Measurements from ENCODE around the gene CNTNAP2.
"Not testable (repeated sequence)": the region's sequence is repeated elsewhere in the genome, so short reads cannot be mapped to it uniquely, and the experiment has no call there.

Gene CNTNAP2

DNA sequence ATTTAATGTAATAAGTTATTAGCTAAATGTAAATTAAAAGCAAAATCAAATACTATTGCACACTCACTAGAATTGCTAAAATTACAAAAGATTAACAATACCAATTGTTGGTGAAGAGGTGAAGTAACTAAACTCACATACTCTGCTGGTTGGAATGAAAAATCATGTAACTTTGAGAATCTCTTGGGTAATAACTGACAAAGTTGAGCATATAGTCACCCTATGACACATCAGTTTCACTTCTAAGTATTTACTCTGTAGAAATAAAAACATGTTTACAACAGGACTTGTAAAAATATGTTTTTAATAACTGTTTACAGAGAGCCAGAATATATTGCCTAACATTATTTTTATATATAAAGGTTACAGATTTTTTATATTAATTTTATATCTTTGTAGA, 33.6 kb downstream of the CNTNAP2 start:
- DNase-seq (ENCODE audit: low spot score), result no peak

DNA sequence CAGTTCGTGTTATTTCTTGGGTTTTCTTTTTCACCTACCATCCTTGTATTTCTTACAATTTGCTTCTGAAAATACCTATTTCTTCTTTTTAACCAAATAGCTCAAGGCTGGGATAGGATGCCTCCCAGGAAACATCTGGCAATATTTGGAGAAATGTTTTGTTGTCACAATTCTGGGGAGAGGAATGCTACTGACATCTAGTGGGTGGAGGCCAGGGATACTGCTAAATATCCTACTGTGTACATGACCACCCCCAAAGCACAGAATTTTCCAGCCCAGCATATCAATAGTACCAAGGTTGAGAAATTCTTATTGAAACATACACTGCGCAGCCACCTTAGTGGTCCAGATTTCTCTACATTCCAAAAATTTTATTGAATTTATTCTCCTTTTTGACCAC, 55.5 kb downstream of the CNTNAP2 start:
- DNase-seq (ENCODE audit: low spot score), result no peak

DNA sequence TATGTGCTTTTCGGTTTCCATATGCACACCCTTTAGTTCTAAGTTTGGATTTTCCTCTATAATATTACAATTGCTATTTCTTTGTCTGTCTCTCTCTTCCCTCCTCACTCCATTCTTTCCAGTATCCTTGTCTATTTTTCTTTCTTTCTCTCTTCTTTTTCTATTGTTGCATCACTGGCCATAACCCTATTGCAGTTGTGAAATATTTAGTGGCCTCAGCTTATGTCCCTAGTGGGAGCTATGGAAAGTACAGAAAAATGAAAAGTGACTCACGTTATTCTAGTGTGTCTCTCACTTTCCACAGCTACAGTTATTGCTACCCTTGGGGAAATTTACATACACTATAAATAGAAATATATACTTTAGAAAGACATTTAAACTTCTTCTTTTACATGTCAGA, 59.1 kb downstream of the CNTNAP2 start:
- DNase-seq (ENCODE audit: low spot score), result no peak

DNA sequence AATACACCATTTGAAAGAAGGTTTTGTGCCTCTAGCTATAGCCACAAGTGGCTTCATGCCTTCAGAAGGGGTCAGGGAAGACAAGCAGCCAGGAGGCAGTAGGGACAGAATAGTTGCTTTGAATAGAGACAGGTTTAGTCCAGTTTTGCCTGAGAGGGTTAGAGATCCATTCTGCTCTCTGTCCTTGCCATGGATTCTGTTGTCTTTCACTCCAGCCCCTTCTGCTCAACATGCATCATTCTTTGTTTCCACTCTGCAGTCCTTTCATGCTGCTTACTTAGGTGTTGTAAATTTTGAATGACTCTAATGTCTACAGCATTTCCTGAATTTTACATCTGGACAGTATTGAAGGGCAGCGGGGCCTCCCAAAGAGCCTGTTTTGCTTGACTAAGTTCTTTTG, 60.3 kb downstream of the CNTNAP2 start:
- DNase-seq (ENCODE audit: low spot score), result no peak

DNA sequence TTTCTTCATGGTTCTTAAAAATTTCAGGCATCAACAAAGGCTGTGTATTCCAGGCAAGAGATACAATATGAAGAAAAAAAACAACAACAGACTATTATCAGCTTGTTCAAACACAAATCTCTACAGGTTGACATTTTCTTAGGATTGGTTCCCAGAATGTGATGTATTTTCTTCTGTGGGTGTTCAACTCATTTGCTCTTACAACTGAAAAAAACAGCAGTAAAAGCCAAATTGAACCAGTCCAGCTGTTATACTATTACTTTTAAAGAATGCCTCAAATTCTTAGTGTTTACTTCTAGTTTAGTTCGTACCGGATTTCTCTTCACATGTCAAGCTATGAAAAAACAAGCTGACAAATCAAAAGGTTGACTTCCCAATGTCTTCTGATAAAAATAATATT, 60.7 kb downstream of the CNTNAP2 start:
- DNase-seq (ENCODE audit: low spot score), result no peak

DNA sequence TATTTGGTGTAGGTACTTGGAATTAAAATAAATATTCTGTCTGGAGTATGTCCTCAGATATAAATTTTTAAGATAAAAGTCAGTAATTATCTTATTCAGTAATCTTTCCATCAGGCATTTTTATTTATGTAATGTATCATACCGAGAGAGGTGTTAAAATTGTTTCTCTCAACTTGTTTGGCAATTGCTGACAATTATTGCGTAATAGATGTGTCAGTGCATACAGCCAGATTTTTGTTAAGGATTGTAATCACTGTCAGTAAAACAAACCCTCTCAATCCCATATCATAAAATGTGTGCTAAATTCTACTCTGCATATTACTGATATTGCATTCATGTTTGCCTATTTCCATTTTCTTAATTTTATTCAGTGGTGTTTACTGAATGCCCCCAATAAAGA, 69.2 kb downstream of the CNTNAP2 start:
- no peak for DNase-seq (ENCODE audit: low spot score)

DNA sequence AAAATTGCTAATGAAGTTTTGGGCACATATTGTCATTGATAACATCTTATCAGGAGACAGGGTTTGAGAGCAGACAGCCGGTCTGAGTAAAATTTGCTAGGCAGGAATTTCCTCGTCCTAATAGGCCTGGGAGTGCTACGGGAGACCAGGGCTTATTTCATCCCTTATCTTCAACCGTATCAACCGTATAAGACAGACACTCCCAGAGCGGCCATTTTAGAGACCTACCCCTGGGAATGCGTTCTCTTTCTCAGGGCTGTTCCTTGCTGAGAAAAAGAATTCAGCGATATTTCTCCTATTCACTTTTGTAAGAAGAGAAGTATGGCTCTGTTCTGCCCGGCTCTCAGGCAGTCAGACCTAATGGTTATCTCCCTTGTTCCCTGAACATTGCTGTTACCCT, 74.8 kb downstream of the CNTNAP2 start:
- not testable (repeated sequence) for DNase-seq (ENCODE audit: low spot score)

DNA sequence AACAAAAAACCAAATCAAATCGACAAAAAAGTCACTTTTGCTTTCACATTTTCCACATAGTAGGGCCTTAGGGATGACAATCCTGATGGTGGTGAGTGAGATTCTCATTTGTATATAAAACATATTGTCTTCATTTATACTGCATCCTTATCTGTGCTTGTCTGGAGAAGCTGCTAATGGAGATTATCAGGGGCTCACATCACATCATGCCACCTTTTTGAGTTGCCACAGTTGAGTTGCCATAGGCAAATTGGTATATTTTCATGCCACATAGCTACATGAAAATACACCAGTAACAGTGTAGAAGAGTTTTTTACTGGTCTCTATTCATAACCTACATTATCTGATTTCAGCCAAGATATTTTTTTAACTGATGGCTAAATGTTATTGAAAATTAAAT, 85.3 kb downstream of the CNTNAP2 start:
- no peak for DNase-seq (ENCODE audit: low spot score)

DNA sequence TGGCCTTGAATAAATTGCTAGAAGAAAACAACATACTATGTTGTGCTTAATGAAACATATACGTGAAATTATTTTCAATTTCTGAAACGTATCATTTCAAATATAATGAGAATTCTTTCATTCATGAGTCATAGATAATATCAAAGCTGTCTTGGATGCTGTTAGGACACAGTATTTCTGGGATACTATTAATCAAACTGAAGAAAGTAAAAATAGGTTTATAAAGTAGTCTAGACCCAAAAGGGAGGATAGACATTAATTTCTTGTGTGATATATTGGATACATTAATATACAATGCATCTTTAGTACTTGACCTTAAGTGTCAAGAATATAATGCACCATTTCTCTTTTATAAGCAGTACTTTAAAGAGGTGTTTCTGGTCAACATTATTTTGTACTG, 89.7 kb downstream of the CNTNAP2 start:
- DNase-seq (ENCODE audit: low spot score), result no peak

DNA sequence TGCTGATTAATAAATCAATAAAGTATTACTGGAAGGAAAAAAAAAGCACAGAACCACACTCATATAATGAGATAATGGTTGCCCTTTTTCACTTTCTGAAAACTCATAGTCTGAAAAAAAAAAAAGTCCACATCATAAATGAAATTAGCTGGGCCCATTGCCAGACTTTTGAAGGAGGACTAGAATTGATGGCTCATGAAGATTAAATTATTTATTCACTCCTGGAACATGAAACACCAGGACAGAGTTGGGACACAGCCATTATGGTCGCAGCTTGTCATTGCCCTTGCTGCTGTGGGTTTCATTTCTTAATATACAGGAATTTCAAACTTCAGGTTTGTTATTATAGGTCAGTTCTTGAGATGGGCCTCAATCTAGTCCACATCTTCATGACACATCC, 91.9 kb downstream of the CNTNAP2 start:
- no peak for DNase-seq (ENCODE audit: low spot score)

DNA sequence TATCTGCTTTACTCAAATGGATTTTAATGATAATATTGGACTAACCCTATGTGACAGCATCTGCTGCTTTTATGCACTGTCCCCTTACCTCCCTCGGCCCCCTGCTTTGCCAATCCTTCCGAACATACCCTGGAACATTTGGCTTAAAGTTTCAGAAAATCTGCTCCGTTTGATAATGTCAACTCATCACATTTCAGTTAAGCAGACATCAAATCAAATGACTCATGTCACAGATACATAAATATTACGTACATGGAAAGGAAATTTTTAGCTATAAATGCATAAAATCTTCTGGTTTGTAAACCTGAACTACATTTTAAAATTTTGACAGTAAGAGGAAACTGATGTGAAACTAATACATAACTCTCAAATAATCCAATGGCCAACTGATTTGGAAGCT, 98.2 kb downstream of the CNTNAP2 start:
- DNase-seq (ENCODE audit: low spot score), result no peak

DNA sequence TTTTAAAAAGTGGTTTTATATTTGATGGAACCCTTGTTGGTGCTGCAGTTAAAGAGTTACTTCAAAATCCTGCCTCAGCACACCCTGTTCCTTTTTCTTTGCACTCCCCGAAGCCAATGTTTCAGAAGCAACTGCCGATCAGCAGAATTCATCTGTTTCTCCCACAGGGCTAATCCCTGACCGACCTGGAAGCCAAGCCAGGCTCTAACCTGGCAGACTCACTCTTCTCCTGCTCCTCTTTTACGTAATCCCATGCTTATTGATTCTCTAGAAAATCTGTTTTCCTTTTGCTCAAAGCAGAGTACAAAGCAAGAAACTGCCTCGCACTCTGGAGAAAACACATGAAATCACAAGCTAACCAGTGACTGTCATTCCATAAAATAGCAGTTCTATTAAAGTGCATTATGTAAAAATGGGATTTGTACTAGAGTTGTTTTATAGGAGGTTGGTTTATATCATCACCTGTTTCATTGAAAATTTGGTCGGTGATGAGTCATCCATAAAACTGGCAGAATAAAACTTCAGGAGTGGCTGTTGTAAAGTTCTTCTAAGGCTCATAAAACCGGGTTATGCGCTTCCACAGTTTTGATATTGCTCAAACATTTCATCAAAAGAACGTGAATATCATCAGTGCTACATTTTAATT, 99.9 kb downstream of the CNTNAP2 start:
- DNase-seq (ENCODE audit: low spot score), result no peak

DNA sequence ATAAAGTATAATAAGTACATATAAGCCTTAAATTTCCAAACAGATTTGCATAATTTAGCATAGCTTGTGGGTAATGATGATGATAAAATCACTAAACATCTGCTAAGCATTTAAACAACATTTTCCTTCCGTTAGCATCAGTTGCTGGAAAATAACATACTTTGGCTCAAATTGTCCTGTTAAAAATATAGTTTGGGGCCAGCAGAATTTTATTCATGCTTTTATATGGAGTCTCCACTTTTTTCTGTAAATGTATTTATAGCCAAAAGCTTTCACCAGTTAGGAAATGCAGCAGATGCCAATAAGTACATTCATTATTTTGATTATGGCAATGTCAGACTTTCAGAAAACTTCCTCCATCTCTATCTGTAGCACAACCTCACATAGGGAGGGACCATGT, 107.2 kb downstream of the CNTNAP2 start:
- DNase-seq (ENCODE audit: low spot score), result no peak

DNA sequence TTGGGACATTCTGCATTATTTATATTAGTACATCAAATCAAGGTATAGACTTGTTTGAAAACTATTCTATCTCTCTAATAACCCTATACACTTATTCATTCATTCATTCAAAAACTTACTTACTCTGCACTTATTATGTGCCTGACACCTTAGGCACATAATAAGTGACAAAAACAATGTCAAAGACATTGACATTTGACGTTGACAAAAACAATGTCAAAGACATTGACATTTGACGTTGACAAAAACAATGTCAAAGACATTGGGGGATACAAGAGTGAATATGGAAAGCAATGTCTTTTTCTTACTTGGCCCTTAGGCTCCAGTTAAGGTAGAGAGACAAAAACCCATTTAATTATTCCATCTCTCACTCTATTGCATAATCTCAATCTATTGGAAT, 116.0 kb downstream of the CNTNAP2 start:
- DNase-seq (ENCODE audit: low spot score), result no peak

DNA sequence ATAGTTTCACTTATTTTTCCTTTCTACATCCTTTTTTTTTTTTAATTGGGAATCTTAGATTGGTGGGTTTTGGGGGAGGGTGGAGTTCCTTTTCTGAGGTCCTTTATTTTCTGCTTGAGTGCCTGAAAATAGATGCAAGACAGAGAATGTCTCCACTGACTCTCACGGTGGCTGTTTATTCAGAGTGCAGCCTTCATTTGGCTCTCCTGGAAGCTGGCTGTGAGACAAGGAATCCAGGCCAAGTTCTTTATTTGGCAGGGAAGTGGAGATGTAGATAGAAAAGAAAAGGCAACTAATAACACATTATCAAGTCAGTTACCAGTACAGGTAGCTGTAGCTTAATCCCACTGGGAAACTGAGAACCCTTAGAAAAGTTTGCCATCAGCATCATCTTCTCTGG, 118.6 kb downstream of the CNTNAP2 start:
- no peak for DNase-seq (ENCODE audit: low spot score)

DNA sequence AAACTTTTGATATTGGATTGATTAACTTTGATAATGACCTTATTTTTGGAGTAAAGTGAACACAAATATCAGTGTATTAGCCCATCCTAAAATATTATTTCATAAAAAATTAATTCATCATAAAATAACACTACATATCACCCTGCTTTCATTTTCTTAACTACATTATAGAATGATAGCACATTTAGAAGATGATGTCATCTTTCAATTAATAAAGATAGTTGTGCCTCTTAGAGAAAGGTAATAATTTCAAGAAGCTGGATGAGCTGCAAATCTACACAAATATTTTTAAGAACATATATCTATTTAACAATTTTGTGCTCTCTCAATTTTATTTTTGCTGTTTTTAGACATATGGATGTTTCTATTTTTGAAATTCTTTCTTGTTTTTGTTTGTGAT, 126.1 kb downstream of the CNTNAP2 start:
- no peak for DNase-seq (ENCODE audit: low spot score)

DNA sequence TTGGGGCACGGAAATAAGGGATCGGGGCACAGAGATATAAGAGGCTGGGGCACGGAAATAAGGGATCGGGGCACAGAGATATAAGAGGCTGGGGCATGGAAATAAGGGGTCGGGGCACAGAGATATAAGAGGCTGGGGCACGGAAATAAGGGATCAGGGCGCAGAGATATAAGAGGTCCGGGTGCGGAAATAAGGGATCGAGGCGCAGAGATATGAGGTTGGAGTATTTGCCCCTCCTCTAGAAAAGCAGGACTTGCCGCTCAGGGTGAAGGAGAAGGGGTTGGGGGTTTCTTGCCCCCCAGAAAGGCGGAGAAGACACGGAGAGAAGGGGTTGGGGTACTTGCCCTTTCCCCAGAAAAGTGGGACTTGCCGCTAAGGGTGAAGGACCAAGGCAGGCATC, 131.4 kb downstream of the CNTNAP2 start:
- DNase-seq (ENCODE audit: low spot score), result not testable (repeated sequence)

DNA sequence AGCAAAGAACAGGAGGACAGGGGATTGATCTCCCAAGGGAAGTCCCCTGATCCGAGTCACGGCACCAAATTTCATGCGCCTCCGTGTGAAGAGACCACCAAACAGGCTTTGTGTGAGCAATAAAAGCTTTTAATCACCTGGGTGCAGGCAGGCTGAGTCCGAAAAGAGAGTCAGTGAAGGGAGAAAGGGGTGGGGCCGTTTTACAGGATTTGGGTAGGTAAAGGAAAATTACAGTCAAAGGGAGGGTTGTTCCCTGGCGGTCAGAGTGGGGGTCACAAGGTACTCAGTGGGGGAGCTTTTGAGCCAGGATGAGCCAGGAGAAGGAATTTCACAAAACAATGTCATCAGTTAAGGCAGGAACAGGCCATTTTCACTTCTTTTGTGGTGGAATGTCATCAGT, 132.1 kb downstream of the CNTNAP2 start:
- not testable (repeated sequence) for DNase-seq (ENCODE audit: low spot score)

DNA sequence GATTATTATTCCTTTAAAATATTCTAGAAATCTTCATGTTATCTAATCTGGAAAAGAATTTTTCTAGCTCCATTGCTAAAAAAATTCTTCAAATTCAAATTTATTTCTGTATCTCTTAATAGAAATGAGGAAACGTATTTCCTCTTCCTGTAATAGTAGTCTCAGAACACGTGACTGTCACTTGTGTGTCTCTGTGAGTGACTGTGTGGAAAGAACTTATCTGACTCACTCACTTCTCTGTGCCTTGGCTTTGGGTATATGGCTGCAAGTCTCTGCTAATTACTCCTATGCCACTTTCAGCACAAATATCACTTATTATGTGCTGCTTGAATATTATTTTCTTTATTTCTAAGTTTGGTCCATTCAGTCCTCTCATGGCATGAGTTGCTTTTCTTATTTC, 132.7 kb downstream of the CNTNAP2 start:
- no peak for DNase-seq (ENCODE audit: low spot score)

DNA sequence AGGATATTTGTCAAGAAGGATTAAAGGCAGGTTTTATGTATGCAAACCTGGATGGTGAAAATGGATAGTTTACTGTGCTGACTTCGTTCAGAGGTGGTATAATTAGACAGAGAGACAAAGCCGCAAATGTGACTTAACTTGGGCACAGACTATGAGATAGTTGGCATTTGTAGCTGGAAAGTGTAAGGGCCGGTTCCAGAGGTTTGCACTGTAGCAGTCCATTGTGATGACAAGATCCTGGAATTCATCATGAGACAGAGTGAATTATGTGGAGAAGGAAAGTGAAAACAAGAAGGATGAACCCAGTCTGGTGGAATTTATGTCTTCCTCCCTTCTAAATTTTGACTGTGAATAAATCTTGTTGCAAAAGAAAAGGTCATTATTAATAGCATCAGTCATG, 139.0 kb downstream of the CNTNAP2 start:
- no peak for DNase-seq (ENCODE audit: low spot score)

DNA sequence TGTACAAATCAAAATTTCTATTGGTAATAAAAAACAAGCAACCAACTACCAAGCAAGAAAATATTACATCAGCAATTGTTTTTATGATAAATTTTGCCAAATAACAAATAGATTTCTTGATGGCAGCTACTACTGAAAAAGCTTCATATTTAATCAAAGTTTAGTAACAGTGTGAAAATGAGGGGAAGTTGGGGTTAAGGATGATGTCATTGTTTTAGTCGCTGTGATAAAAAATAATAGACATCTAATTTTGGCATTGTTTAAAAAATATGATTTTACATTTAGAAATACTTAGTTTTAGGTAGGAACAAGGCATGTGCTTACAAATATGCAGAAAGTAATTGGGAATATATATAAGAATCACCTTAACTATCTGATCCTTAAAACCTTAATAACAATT, 145.9 kb downstream of the CNTNAP2 start:
- DNase-seq (ENCODE audit: low spot score), result no peak

DNA sequence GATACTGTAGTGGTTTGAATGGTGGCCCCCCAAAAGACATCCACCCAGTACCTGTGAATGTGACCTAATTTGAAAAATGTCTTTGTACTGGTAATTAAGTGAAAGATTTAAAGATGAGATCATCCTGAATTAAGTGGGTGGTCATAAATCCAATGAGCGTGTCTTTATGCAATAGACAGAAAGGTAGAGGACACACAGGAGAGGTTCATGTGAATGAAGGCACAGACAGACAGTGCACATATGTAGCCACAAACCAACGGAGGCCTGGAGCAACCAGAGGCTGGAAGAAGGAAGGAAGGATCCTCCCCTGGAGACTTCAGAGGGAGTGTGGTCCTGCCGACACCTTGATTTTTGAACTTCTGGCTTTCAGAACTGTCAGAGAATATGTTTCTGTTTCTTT, 160.3 kb downstream of the CNTNAP2 start:
- DNase-seq (ENCODE audit: low spot score), result no peak

DNA sequence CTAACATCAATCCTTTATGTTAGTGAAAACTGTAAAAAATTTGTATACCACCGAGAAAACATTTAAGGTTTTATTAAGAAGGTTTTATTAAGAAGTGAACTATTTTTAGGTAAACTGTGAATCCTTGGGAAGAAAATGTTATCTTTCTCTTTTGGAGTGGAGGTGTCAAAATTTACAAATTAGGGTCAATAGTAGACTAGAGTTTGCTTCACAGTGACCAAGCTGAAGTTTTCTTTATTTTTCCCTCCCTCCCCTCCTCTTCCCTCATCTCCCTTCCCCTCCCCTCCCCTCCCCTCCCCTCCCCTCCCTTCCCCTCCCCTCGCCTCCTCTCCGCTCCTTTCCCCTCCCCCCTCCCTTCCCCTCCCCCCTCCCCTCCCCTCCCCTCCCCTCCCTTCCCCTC, 168.8 kb downstream of the CNTNAP2 start:
- no peak for DNase-seq (ENCODE audit: low spot score)

DNA sequence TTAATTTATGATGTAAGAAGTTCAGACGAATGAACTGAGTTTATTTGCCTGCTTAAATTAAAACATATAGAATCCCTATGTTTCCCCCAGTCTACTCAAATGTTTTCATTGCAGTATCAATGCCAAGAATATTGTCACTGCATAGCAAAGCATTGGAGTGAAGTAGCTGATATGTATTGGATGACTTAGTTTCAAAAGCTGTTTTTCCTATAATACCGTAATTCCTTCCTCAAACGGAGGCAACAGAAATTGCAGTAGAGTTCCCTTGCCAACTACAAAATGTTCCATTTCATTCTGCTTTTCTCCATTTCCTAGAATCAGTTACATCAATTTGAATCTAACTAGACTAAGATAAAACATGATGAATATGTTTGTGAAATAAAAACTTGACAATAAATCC, 174.1 kb downstream of the CNTNAP2 start:
- no peak for DNase-seq (ENCODE audit: low spot score)

DNA sequence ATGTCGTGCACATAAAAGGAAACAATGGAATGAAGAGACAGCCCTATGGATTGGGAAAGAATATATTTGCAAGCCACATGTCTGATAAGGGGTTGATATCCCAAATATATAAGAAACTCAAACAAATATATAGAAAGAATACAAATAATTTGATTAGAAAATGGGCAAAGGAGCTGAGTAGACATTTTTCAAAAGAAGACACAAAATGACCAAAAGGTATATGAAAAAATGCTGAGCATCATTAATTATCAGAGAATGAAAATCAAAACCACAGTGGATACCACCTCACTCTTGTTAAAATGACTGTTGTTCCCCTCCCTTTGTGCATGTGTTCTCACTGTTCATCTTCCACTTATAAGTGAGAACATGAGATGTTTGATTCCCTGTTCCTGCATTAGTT, 175.3 kb downstream of the CNTNAP2 start:
- DNase-seq (ENCODE audit: low spot score), result no peak
